ENCODE data around the gene ZNF689. TPM values are rescaled to one million over a fixed set of nuclear protein-coding genes. Genes with fewer than 3 reads are reported as not detected.

The ZNF689 gene
- total and polyA plus RNA-seq, 2 of the 13 experiments (the other 11 are each of a cell fraction or from before 2014, with no cell fraction given), result 9.7 to 19.5 TPM

GRCh38 chr16:30658731-30659506 lies 48.7 kb upstream of the ZNF689 start (continued):
- TF ChIP-seq HNF1B (CRISPR knock-in tag; IDR thresholded peaks at IDR 0.05), result peak; percentile 78; the same call in 1 of the 2 replicates
- no peak for TF ChIP-seq ZNF24 (IDR thresholded peaks at IDR 0.05)
- TF ChIP-seq ZFP37 (CRISPR knock-in tag; IDR thresholded peaks at IDR 0.05; ENCODE audit: borderline replicate concordance), result 0 out of 2 replicates have a peak, but pooled peaks have one; percentile 21
- no peak for TF ChIP-seq HMGXB3 (CRISPR knock-in tag; IDR thresholded peaks at IDR 0.05; ENCODE audit: borderline replicate concordance)
- no peak for TF ChIP-seq ATF7-NPFF (CRISPR knock-in tag; IDR thresholded peaks at IDR 0.05; ENCODE audit: low read depth)
- no peak for TF ChIP-seq ZHX1 (CRISPR knock-in tag; IDR thresholded peaks at IDR 0.05; ENCODE audit: low read depth)
- peak in 1 of 2 experiments; percentile 30; a peak in 1 of 4 replicates for TF ChIP-seq NR2F1 (CRISPR knock-in tag; IDR thresholded peaks at IDR 0.05)
- TF ChIP-seq THAP8 (CRISPR knock-in tag; IDR thresholded peaks at IDR 0.05; ENCODE audit: borderline replicate concordance), result no peak
- no peak for TF ChIP-seq LCORL (IDR thresholded peaks at IDR 0.05)
- TF ChIP-seq LCORL (CRISPR knock-in tag; IDR thresholded peaks at IDR 0.05), result no peak
- TF ChIP-seq RFX5 (IDR thresholded peaks at IDR 0.05; ENCODE audit: low read depth, low read length), result no peak
- no peak for TF ChIP-seq GMEB1 (CRISPR knock-in tag; IDR thresholded peaks at IDR 0.05; ENCODE audit: borderline replicate concordance)
- TF ChIP-seq STAT5B (CRISPR knock-in tag; IDR thresholded peaks at IDR 0.05), result no peak
- no peak for TF ChIP-seq NFIB (CRISPR knock-in tag; IDR thresholded peaks at IDR 0.05; ENCODE audit: borderline replicate concordance)
- peak; percentile 17; the same call in 1 of the 2 replicates for TF ChIP-seq SALL1 (CRISPR knock-in tag; IDR thresholded peaks at IDR 0.05)
- no peak for TF ChIP-seq ZNF274 (CRISPR knock-in tag; IDR thresholded peaks at IDR 0.05)
- TF ChIP-seq NBN (conservative IDR thresholded peaks at IDR 0.05), result no peak
- 0 out of 2 replicates have a peak, but pooled peaks have one; percentile 13 for TF ChIP-seq ZSCAN12 (CRISPR knock-in tag; IDR thresholded peaks at IDR 0.05)

All from HepG2 (cell line).